Measurements from ENCODE around the gene PLEKHA5. TPM values are rescaled to one million over a fixed set of nuclear protein-coding genes. Genes with fewer than 3 reads are reported as not detected.
A peak's percentile ranks its signal among the peaks of the same experiment; 100 is the strongest.
"Not testable (repeated sequence)": the region's sequence is repeated elsewhere in the genome, so short reads cannot be mapped to it uniquely, and the experiment has no call there.

PLEKHA5 gene
- total RNA-seq, 2 donors from 2014 or later: 10.2 to 29.8 TPM

DNA sequence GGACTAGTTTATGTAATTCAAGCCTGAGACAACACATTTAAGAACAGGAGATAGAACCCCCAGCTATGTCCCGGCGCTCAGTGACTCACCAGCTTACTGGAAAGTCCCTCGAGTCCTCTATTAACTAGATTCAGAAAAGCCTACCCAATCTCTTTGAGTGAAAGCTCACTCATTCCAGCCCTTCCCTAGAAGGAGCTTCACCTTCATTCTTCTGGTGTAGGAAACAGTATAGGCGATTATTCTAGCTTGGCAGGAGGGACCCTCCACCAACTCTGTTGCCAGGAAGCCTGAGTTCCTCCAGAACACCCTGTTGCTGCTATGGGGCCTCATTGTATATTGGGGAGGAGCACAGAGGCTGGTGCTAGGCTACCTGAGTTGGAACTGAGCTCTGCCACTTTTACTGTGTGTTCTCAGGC, 252.6 kb downstream of the PLEKHA5 start:
- ATAC-seq: peak; percentile 79
- no peaks in the 10 kb centered on the region for H3K36me3 ChIP-seq (replicated peaks in 1 of 2; ENCODE audit: insufficient read depth in 1 of 2, low read depth in 2 of 2)

DNA sequence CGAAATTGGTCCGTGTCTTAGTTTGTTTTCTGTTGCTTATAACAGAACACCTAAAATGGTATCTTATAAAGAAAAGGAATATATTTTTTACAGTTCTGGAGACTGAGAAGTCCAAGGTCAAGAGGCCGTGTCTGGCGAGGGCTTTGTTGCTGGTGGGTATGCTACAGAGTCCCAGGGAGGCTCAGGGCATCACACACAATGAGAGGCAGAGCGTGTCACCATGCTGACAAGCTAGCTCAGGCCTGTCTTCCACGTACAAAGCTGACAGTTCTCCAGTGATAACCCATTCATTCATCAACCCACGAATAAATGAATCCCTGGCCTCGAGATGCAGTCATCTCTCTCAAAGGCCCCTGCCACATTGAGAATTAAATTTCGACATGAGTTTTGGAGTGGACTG, 253.0 kb downstream of the PLEKHA5 start:
- ATAC-seq (no peak), DNase-seq (no peak)
- Histone ChIP-seq H3K27ac (peak overlapping the region in 1 of 4 donors; percentile 61), H3K4me3 (no peak overlapping the region), H3K36me3 (replicated peaks in 1 of 2; ENCODE audit: insufficient read depth in 1 of 2, low read depth in 2 of 2) (no peaks in the 10 kb centered on the region), H3K9me3 (no peaks in the 10 kb centered on the region), H3K27me3 (no peaks in the 10 kb centered on the region), H3K4me1 (no peaks in the 10 kb centered on the region)
- no peak for TF ChIP-seq POLR2A (IDR thresholded peaks at IDR 0.05)
- TF ChIP-seq, protein P1, sequence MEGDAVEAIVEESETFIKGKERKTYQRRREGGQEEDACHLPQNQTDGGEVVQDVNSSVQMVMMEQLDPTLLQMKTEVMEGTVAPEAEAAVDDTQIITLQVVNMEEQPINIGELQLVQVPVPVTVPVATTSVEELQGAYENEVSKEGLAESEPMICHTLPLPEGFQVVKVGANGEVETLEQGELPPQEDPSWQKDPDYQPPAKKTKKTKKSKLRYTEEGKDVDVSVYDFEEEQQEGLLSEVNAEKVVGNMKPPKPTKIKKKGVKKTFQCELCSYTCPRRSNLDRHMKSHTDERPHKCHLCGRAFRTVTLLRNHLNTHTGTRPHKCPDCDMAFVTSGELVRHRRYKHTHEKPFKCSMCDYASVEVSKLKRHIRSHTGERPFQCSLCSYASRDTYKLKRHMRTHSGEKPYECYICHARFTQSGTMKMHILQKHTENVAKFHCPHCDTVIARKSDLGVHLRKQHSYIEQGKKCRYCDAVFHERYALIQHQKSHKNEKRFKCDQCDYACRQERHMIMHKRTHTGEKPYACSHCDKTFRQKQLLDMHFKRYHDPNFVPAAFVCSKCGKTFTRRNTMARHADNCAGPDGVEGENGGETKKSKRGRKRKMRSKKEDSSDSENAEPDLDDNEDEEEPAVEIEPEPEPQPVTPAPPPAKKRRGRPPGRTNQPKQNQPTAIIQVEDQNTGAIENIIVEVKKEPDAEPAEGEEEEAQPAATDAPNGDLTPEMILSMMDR (IDR thresholded peaks at IDR 0.05): no peak
- WGBS, 2 donors: 83 to 90% methylated on average over 9 of the region's 9 CpGs
- intact Hi-C loops (cut with DNase I): no loop called here

More for the DNA sequence above, 252.6 kb downstream of the PLEKHA5 start:
- Histone ChIP-seq H3K4me1 (no peaks in the 10 kb centered on the region), H3K27me3 (no peaks in the 10 kb centered on the region), H3K27ac (peak overlapping the region in 1 of 4 donors; percentile 61), H3K9me3 (no peaks in the 10 kb centered on the region), H3K4me3 (no peak overlapping the region)
- 56 to 57% methylated on average over 4 of the region's 4 CpGs for WGBS, 2 donors
- no peak for TF ChIP-seq POLR2A (IDR thresholded peaks at IDR 0.05)
- TF ChIP-seq, protein P1 (IDR thresholded peaks at IDR 0.05): no peak
- intact Hi-C loops (cut with DNase I): no loop called here
- peak in 2 of 4 donors; percentile 10 to 40 for DNase-seq

DNA sequence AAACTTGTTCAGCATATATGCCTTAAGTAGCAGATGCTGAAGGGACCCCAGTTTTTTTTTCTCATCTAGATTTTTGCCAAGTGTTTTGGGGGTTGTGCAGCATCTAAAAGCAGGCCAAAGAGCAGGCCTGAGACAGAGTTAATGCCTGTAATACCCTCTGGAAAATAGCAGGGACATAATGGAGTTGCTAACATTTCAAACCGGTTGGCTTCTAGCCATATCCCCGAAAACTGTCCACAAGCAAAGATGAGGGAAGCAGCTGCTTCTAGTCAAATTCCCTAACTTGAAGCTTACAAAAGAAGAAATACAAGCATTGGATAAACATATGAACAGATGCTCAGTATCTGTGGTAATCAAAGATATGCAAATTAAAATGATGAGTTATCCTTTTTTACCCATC, 257.6 kb downstream of the PLEKHA5 start:
- H3K9me3 ChIP-seq: no peaks in the 10 kb centered on the region
- H3K27me3 ChIP-seq: no peaks in the 10 kb centered on the region
- DNase-seq (no peak), ATAC-seq (no peak)
- intact Hi-C loops (cut with DNase I): no loop called here
- TF ChIP-seq, protein P1 (IDR thresholded peaks at IDR 0.05): no peak
- no peak for TF ChIP-seq POLR2A (IDR thresholded peaks at IDR 0.05)
- no peak overlapping the region for H3K4me3 ChIP-seq
- WGBS, 2 donors: 90 to 92% methylated on average over 2 of the region's 2 CpGs
- H3K36me3 ChIP-seq (replicated peaks in 1 of 2; ENCODE audit: insufficient read depth in 1 of 2, low read depth in 2 of 2): no peaks in the 10 kb centered on the region
- H3K4me1 ChIP-seq: no peaks in the 10 kb centered on the region
- no peak overlapping the region for H3K27ac ChIP-seq

DNA sequence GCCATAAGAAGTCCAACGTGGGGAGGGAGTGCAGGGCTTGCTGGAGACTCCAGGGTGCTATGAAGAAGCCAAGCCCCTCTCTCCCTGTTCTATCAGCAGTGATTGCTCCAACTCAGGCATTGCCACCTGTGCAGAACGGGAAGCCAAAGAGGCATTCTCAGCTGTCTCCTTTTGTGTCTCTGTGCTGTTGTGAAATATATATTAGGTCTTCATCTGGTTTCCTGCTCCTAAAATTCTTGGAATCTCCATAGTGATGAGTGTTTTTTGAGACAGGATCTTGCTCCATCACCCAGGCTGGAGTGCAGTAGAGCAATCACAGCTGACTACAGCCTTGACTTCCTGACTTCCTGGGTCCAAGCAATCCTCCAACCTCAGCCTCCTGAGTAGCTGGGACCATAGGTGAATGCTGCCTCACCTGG, 258.6 kb downstream of the PLEKHA5 start:
- H3K27ac ChIP-seq: no peak overlapping the region
- WGBS, 2 donors: 76 to 83% methylated on average over 2 of the region's 2 CpGs
- H3K4me1 ChIP-seq: no peaks in the 10 kb centered on the region
- H3K9me3 ChIP-seq: no peaks in the 10 kb centered on the region
- no peaks in the 10 kb centered on the region for H3K27me3 ChIP-seq
- intact Hi-C loops (cut with DNase I): no loop called here
- TF ChIP-seq, protein P1 (IDR thresholded peaks at IDR 0.05): no peak
- no peak for TF ChIP-seq POLR2A (IDR thresholded peaks at IDR 0.05)
- no peak overlapping the region for H3K4me3 ChIP-seq
- ATAC-seq: no peak
- DNase-seq: no peak
- H3K36me3 ChIP-seq (replicated peaks in 1 of 2; ENCODE audit: insufficient read depth in 1 of 2, low read depth in 2 of 2): no peaks in the 10 kb centered on the region

DNA sequence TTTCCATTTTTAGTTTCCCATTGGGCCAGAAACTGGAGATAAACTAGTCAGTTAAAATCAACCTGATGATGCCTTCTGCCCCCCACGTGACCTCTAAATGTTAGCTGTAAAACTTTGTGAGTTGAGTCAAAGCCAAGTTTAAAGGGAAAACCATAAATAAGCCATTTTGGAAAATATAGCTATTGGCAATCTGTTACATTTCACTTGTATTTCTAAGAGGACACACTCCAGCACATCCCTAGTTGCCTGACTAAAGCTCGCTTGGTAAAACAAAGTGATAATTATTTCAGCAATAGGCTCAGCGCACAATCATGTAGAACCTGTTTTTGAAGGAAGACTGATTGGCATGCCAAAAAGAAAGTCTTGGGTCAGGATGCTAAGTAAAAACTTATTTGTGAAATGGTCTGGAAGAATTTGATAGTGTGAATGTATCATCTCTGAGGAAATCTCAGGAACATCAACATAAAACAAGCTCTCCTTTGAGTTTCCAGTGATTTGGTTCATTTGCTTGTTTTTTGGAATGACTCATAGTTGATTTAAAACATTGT, 260.6 kb downstream of the PLEKHA5 start:
- ATAC-seq: no peak
- Histone ChIP-seq H3K27ac (no peak overlapping the region), H3K4me1 (no peaks in the 10 kb centered on the region), H3K27me3 (no peaks in the 10 kb centered on the region), H3K36me3 (replicated peaks in 1 of 2; ENCODE audit: insufficient read depth in 1 of 2, low read depth in 2 of 2) (no peaks in the 10 kb centered on the region), H3K9me3 (no peaks in the 10 kb centered on the region), H3K4me3 (no peak overlapping the region)
- TF ChIP-seq, protein P1 (IDR thresholded peaks at IDR 0.05): no peak
- no peak for TF ChIP-seq POLR2A (IDR thresholded peaks at IDR 0.05)
- no peak for DNase-seq
- WGBS, 2 donors: 81 to 83% methylated on average over 3 of the region's 3 CpGs
- intact Hi-C loops (cut with DNase I): no loop called here

DNA sequence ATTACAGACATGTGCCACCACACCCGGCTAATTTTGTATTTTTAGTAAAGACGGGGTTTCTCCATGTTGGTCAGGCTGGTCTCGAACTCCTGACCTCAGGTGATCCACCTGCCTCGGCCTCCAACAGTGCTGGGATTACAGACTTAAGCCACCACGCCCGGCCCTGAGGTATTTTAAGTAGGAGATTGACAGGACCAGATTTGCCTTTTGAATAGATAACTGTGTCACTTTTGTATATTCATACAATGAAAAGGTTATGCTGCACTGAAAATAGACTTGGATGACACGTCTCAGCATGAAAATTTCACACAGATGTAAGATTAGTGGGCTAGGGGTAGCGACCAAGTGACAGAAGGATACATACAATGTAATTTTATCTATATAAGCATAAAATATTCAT, 263.1 kb downstream of the PLEKHA5 start:
- H3K4me1 ChIP-seq; H3K27me3 ChIP-seq; H3K4me3 ChIP-seq; H3K36me3 ChIP-seq (replicated peaks in 1 of 2; ENCODE audit: insufficient read depth in 1 of 2, low read depth in 2 of 2); ATAC-seq; intact Hi-C loops (cut with DNase I); H3K9me3 ChIP-seq; DNase-seq; H3K27ac ChIP-seq: not testable (repeated sequence)
- 82 to 86% methylated on average over 8 of the region's 8 CpGs for WGBS, 2 donors

Data from body of pancreas (tissue), 4 donors.